Measurements from ENCODE around the gene MBD4. TPM values are rescaled to one million over a fixed set of nuclear protein-coding genes. Genes with fewer than 3 reads are reported as not detected.

MBD4 gene
- total RNA-seq, 6 experiments from 2014 or later = 16.9 to 26.1 (median 25.3) TPM

GRCh38 chr3:129440618-129441190 lies 956 bp upstream of the MBD4 start:
- WGBS (ENCODE audit: insufficient coverage, low coverage, low lambda C conversion rate, missing lambda C conversion rate) = 7% methylated on average over 9 of the region's 9 CpGs
- no peak for ATAC-seq
- H3K4me1 ChIP-seq = peaks cover 0 to 57% (median 14%) of the 10 kb centered on the region in 4 donors

GRCh38 chr3:129439226-129439816 lies 427 bp downstream of the MBD4 start:
- 0% methylated on average over 5 of the region's 17 CpGs for WGBS (ENCODE audit: insufficient coverage, low coverage, low lambda C conversion rate, missing lambda C conversion rate)

More at GRCh38 chr3:129440618-129441190, 956 bp upstream of the MBD4 start:
- TF ChIP-seq POLR2A (IDR thresholded peaks at IDR 0.05) (no peak), CTCF (IDR thresholded peaks at IDR 0.05) (no peak)
- H3K27me3 ChIP-seq = no peaks in the 10 kb centered on the region
- peak overlapping the region; percentile 67 to 90 (median 80) for H3K4me3 ChIP-seq
- H3K27ac ChIP-seq = peak overlapping the region; percentile 81 to 87 (median 85)
- H3K36me3 ChIP-seq = peaks cover 0 to 19% (median 6%) of the 10 kb centered on the region in 4 donors
- intact Hi-C loops (cut with DNase I) = no loop called here
- no peaks in the 10 kb centered on the region for H3K9me3 ChIP-seq
- no peak for DNase-seq

GRCh38 chr3:129435367-129435766 lies 4.4 kb downstream of the MBD4 start:
- Histone ChIP-seq H3K4me3 (no peak overlapping the region), H3K9me3 (no peaks in the 10 kb centered on the region), H3K27me3 (no peaks in the 10 kb centered on the region), H3K4me1 (peaks cover 0 to 66% (median 18%) of the 10 kb centered on the region in 4 donors), H3K27ac (peak overlapping the region in 1 of 3 donors; percentile 17), H3K36me3 (peaks cover 0 to 46% (median 19%) of the 10 kb centered on the region in 4 donors)
- WGBS (ENCODE audit: insufficient coverage, low coverage, low lambda C conversion rate, missing lambda C conversion rate) = 35% methylated on average over 1 of the region's 1 CpG
- intact Hi-C loops (cut with DNase I) = no loop called here
- TF ChIP-seq POLR2A (IDR thresholded peaks at IDR 0.05) = no peak
- no peak for TF ChIP-seq CTCF (IDR thresholded peaks at IDR 0.05)
- DNase-seq (no peak), ATAC-seq (no peak)

More at GRCh38 chr3:129439226-129439816, 427 bp downstream of the MBD4 start:
- no peak for TF ChIP-seq CTCF (IDR thresholded peaks at IDR 0.05)
- no peak for TF ChIP-seq POLR2A (IDR thresholded peaks at IDR 0.05)
- Histone ChIP-seq H3K36me3 (peaks cover 0 to 19% (median 6%) of the 10 kb centered on the region in 4 donors), H3K4me1 (peaks cover 0 to 70% (median 20%) of the 10 kb centered on the region in 4 donors), H3K27me3 (no peaks in the 10 kb centered on the region), H3K27ac (peak overlapping the region; percentile 82 to 87 (median 86)), H3K4me3 (peak overlapping the region; percentile 67 to 90 (median 80)), H3K9me3 (no peaks in the 10 kb centered on the region)
- intact Hi-C loops (cut with DNase I) = no loop called here
- DNase-seq (peak in 2 of 3 donors; percentile 60 to 75), ATAC-seq (peak; percentile 4 to 17 (median 7))

- 88% methylated on average over 1 of the region's 1 CpG for WGBS (ENCODE audit: insufficient coverage, low coverage, low lambda C conversion rate, missing lambda C conversion rate)
- TF ChIP-seq CTCF (IDR thresholded peaks at IDR 0.05) (no peak), POLR2A (IDR thresholded peaks at IDR 0.05) (no peak)
- no peak overlapping the region for H3K4me3 ChIP-seq
- ATAC-seq (no peak), DNase-seq (no peak)
- H3K4me1 ChIP-seq = peaks cover 0 to 68% (median 18%) of the 10 kb centered on the region in 4 donors
- peak overlapping the region; percentile 19 to 81 (median 55) for H3K27ac ChIP-seq
- H3K27me3 ChIP-seq = no peaks in the 10 kb centered on the region
- H3K9me3 ChIP-seq = no peaks in the 10 kb centered on the region
- intact Hi-C loops (cut with DNase I) = no loop called here
- peaks cover 0 to 46% (median 19%) of the 10 kb centered on the region in 4 donors for H3K36me3 ChIP-seq
Observed at GRCh38 chr3:129434140-129434539, 5.6 kb downstream of the MBD4 start.

Data from right lobe of liver (tissue), 6 donors.